ENCODE data around the gene EPB41L4B.

Gene EPB41L4B

GRCh38 chr9:109166771-109167601 is 153.9 kb downstream of the EPB41L4B start, which contains the start of gene FRRS1L:
FRRS1L (minus strand) TSS chr9:109167249; CDS start chr9:109167138, 111 bp downstream.
- DNase-seq (ENCODE audit: low read depth in 4 of 4, low spot score in 1 of 4): no peak

GRCh38 chr9:109166171-109166770 is 154.6 kb downstream of the EPB41L4B start:
- no peak for DNase-seq (ENCODE audit: low read depth in 4 of 4, low spot score in 1 of 4)

- DNase-seq (ENCODE audit: low read depth in 4 of 4, low spot score in 1 of 4): no peak
These were observed 156.8 kb downstream of the EPB41L4B start for GRCh38 chr9:109164042-109164441.

DNA sequence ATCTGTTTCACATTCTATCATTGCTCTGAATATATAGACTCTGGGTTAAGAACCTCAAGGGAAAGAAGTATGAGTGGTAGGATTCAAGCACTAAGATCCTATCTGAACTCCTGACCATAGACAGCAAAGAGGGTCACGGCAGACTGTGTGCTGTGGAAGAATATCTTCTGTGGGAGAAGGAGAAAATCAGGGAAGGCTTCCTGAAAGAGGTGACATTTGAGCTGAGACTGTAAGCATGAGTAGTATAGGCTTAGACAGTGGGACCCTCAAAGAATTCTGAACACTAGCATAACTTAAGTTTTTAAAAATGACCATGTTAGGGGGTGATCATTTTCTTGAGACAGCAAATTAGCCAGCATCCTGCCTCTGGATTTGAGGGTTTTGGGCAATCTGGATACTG is 157.7 kb downstream of the EPB41L4B start:
- no peak for DNase-seq (ENCODE audit: low read depth in 4 of 4, low spot score in 1 of 4)

- DNase-seq (ENCODE audit: low read depth in 4 of 4, low spot score in 1 of 4): no peak
These were observed 158.2 kb downstream of the EPB41L4B start for GRCh38 chr9:109162677-109163076.

DNA sequence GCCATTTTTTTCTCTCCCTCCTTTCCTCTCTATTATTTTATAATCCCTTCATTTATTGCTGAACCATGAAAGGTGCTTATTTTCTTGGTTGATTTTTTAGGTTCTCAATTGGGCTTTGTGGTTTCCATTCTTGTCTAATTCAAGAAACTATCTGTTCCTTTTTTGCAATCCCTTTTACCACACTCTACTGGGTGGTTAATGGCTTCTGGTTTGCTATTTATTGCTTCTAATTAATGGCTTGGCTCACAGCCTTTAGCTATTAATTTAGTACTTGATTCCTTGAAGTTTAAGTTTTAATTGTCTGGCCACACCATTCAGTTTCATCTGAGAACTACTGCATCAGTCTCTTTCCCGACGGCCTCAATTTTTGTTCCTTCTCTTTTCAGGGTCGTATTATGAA is 159.4 kb downstream of the EPB41L4B start:
- DNase-seq (ENCODE audit: low read depth in 4 of 4, low spot score in 1 of 4): no peak

DNA sequence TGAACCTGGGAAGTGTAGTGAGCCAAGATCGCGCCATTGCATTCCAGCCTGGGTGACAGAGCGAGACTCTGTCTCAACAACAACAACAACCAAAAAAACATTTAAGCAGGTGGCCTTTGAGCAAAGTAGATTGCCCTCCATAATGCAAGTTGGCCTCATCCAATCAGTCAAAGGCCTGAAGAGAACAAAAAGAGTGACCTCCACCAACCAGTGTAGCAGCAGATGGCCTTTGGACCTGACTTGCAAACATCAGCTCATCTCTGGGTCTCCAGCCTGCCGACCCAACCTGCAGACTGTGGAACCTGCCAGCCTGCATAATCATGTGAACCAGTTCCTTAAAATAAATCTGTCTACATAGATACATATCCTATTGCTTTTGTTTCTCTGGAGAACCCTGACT is 161.3 kb downstream of the EPB41L4B start:
- DNase-seq (ENCODE audit: low read depth in 4 of 4, low spot score in 1 of 4): no peak

DNA sequence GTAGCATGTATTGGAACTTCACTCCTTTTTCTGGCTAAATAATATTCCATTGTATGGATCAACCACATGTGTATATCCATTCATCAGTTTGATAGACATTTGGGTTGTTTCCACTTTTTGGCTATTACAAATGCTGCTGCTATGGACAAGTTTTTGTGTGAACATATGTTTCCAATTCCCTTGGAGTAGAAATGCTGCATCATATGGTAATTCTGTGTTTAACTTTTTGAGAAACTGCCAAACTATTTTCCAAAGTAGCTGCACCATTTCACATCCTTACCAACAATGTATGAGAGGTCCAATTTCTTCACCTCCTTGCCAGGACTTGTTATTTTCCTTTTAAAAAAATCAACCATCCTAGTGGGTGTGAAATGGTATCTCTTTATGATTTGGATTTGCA is 162.2 kb downstream of the EPB41L4B start:
- DNase-seq (ENCODE audit: low read depth in 4 of 4, low spot score in 1 of 4): no peak

DNA sequence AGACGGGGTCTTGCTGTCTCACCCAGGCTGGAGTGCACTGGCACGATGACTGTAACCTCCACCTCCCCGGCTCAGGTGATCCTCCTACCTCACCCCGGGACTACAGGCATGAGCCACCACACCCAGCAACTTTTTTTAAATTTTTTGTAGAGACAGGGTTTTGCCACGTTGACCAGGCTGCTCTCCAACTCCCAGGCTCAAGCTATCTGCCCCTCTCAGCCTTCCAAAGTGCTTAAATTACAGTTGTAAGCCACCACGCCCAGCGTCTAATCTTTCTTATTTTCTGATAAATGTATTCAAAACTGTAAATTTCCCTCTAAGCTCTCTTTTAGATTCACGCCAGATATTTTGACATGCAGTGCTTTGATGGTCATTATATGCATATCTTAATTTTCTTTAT is 164.2 kb downstream of the EPB41L4B start:
- no peak for DNase-seq (ENCODE audit: low read depth in 4 of 4, low spot score in 1 of 4)

DNA sequence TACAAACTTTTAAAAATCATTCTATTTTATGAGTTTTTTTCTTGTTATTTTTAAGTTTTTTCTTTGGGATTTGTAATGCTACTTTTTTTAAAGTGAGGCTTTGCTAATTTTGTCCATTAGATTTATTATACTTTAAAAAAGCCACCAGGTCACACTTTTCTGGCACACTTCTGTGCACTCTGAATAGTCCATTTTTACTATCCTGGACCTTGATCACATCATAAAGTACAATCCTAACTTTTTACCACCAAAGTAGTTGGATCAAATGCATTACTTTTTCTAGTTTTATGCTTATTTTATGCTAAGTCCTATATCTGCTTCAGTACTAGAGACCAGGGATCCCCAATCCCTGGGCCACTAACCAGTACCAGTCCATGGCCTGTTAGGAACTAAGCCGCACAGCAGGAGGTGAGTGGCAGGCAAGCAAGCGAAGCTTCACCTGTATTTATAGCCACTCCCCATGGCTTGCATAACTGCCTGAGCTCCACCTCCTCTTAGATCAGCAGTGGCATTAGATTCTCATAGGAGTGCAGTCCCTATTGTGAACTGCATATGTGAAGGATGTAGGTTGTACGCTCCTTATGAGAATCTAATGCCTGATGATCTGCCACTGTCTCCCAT is 169.8 kb downstream of the EPB41L4B start:
- DNase-seq (ENCODE audit: low read depth in 4 of 4, low spot score in 1 of 4): no peak

DNA sequence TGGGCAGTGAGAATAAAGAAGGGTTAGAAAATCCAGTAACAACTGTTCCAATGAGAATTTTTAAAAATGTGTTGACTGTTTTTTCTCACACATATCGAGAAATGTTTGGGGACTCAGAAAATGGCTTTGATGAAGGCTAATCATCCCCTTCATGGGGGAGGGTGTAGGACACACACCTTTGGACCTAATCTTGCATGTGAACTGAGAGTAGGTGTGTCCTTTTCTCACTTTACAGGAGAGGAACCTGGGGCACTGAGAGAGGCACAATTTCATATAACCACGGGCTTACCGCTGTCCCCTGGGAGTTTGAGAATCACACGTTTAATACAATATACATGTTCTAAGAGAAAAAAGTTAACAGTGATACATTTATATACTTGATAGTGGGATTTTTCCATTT is 171.1 kb downstream of the EPB41L4B start:
- no peak for DNase-seq (ENCODE audit: low read depth in 4 of 4, low spot score in 1 of 4)

DNA sequence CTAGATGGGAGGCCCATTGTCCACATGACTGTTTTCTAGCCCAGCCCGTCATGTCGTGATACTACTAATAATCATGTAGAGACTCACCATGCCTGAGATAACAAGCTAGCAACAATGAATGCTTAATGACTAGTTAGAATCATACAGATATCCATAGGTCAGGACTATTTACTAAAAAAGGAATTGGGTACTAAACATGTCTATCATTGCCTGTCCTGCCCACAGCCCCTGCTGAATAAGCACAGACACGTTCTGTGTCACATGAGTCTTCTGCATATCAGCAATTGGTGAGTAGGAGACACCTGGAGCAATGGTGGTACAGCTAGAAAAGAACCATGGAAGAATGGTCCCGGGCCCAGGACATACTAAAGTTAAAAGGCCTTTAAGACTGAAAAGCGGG is 171.8 kb downstream of the EPB41L4B start:
- no peak for DNase-seq (ENCODE audit: low read depth in 4 of 4, low spot score in 1 of 4)

DNA sequence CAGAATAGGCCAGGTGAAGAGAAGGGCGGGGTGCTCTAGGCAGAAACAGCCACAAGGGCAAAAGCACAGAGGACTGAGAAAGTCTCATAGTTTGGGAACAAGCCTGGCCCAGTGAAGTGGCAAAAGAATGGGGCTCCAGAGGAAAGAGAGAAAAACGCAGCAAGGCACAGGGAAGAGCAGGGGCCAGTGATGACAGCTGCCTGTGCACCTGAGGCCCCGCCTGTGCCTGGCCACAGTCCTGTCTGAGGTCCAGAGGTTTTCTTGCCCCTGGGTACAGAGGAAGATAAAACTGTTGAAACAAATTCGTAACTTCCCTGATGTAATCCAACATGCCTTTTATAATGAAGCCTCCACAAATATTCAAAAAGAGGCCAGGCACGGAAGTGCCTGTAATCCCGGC is 175.8 kb downstream of the EPB41L4B start:
- DNase-seq (ENCODE audit: low read depth in 4 of 4, low spot score in 1 of 4): no peak

DNA sequence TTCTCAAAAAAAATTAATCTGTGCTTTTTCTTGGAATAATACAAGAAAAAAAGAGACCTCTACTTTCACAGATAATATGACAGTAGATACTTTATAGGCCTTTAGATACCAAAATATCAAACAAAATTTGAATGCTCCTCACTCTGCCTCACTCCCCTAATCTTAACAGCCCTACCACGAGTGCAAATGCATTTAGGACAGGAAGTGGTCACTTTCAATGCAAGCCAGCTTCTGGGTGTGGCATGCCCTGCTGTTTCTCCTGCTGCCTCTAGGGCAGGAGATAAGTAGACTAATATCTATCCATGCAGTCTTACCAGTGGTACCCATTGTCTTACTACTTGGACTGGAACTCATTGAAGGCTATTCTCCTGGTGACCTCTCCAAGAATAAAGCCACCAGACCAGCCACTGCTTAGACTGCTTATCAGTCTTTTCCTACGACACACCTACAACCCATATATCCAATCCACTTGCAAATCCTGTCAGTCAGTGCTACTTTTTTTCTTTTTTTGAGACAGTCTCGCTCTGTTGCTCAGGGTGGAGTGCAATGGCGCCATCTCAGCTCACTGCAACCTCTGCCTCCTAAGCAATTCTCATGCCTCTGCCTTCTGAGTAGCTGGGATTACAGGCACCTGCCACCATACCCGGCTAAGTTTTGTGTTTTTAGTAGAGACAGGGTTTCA is 176.8 kb downstream of the EPB41L4B start:
- DNase-seq (ENCODE audit: low read depth in 4 of 4, low spot score in 1 of 4): no peak

GRCh38 chr9:109141375-109141774 is 179.5 kb downstream of the EPB41L4B start:
- no peak for DNase-seq (ENCODE audit: low read depth in 4 of 4, low spot score in 1 of 4)

GRCh38 chr9:109139851-109140250 is 181.0 kb downstream of the EPB41L4B start:
- no peak for DNase-seq (ENCODE audit: low read depth in 4 of 4, low spot score in 1 of 4)

DNA sequence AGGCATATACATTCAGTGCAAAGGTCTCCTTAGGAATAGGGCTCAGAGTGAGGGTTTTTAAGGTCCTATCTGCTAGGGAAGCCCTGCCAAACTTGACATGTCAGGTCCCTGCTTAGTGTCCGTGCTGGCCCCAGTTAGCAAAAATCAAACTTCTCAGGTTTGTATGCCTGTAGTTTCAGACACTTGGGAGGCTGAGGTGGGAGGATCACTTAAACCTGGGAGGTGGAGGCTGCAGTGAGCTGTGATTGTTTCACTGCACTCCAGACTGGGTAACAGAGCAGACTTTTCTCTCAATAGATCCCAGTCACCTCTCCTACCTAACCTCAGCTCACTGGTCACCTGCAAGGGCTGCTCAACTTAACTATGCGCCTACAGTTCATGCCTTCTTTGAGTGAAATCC is 182.4 kb downstream of the EPB41L4B start:
- DNase-seq (ENCODE audit: low read depth in 4 of 4, low spot score in 1 of 4): no peak

- no peak for DNase-seq (ENCODE audit: low read depth in 4 of 4, low spot score in 1 of 4)
These were observed 186.7 kb downstream of the EPB41L4B start for GRCh38 chr9:109134167-109134578.

DNA sequence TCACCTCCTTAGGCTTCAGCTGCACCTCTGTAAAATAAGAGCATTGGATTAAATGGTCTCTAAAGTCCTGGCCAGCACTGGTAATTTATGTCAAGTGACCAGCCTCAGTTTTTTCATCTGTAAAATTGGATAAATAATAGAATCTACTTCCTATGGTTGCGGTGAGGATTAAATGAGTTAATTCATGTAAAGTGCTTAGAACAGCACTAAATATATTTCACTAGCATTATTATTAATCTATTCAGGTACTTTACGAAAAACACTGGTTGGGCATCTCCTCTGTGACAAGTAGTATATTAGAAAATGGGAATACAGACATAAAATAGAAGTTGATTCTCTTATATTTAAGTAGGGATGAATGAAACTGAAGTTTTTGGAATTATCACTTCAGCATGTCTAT is 187.3 kb downstream of the EPB41L4B start:
- no peak for DNase-seq (ENCODE audit: low read depth in 4 of 4, low spot score in 1 of 4)

DNA sequence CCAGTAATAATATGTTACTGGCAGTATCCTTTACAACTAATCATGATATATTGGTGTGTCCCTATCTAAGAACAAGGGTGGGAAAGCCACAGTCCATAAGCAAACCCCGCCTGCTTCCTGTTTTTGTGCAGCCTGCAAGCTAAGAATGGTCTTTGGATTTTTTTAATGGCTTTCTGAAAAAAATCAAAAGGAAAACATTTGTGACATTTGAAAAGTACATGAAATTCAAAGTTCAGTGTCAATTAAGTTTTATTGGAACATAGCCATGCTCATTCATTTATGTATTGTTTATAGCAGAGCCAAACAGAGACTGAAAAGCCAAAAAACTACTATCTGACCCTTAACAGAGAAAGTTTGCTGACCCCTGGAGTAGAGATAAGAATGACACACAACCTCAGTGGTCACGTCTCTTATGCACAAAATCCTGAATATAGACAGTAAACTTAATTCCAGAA is 188.3 kb downstream of the EPB41L4B start:
- DNase-seq (ENCODE audit: low read depth in 4 of 4, low spot score in 1 of 4): no peak

GRCh38 chr9:109129470-109130197 is 191.2 kb downstream of the EPB41L4B start:
- DNase-seq (ENCODE audit: low read depth in 4 of 4, low spot score in 1 of 4): no peak
